Left lung (tissue), 10 donors: ENCODE data around the gene KCNK18. TPM values are rescaled to one million over a fixed set of nuclear protein-coding genes. Genes with fewer than 3 reads are reported as not detected.

ENCODE experiments used
- ATAC-seq: fragments of 200-7000 bp; cut with Tn5 transposase; one replicate; pipeline ENCODE4 v1.9.1; 2020; ENCODE audit warnings: moderate library complexity
- DNase-seq, 4 donors: peaks; one replicate each; pipeline ENCODE4 v3.0.0-alpha.2; 2013 to 2020
- H3K27ac ChIP-seq, 2 donors: fragments of 200-600 bp; sonication (generic) in 1 of 2; one replicate each; pipeline versions ENCODE4 v1.5.0 to v1.8.0; 2020 to 2021
- H3K27me3 ChIP-seq, 2 donors: fragments of 200-600 bp; sonication (generic) in 1 of 2; one replicate each; pipeline versions ENCODE4 v1.5.0 to v1.8.0; 2020 to 2021
- H3K36me3 ChIP-seq, 2 donors: fragments of 200-600 bp; sonication (generic) in 1 of 2; one replicate each; pipeline versions ENCODE4 v1.5.0 to v1.8.0; 2020 to 2021
- H3K4me1 ChIP-seq, 2 donors: fragments of 200-600 bp; one replicate each; pipeline ENCODE4 v1.8.0; 2021
- H3K4me3 ChIP-seq, 2 donors: fragments of 200-600 bp; sonication (generic) in 1 of 2; one replicate each; pipeline versions ENCODE4 v1.5.0 to v1.8.0; 2020 to 2021; ENCODE audit warnings: mild to moderate bottlenecking in 1 of 2
- H3K9me3 ChIP-seq, 2 donors: fragments of 200-600 bp; sonication (generic) in 1 of 2; one replicate each; pipeline versions ENCODE4 v1.5.0 to v1.8.0; 2020 to 2021
- CTCF ChIP-seq, 2 donors: fragments of 200-600 bp; sonication (generic) in 1 of 2; IDR thresholded peaks; one replicate each; pipeline versions ENCODE4 v1.5.0 to v1.8.0; 2021; ENCODE audit warnings: antibody characterized with exemption in 2 of 2
- intact Hi-C, 2 donors: fragments of 100-400 bp; cut with DNase I; formaldehyde crosslinking; loops; one replicate each; pipeline versions ENCODE4 v1.11.2 to v1.14.2; 2022
- polyA plus RNA-seq, 6 donors: library from polyadenylated mRNA; unstranded; fragments of 120-200 nt; gene quantifications; one replicate each; pipeline ENCODE4 v1.2.1, GENCODE V29; 2013; ENCODE audit not compliant: insufficient read length in 6 of 6
- total RNA-seq, 2 donors: library from RNA; stranded (reverse); fragmentation: NEBNext Ultra II Directional; extraction: Animal tissue kit (Norgen Biotek cat#: 25700); gene quantifications; one replicate each; pipeline ENCODE4 v1.2.1, GENCODE V29; 2021
- donor health status: DM: no; HTN: yes; CAD: no.
- donor health status: DM: no; HTN: no; CAD: no.

Gene KCNK18
- total and polyA plus RNA-seq, 8 donors, result not detected

GRCh38 chr10:117239051-117239450 is 41.8 kb downstream of the KCNK18 start:
- ATAC-seq, result no peak
- no peak for TF ChIP-seq CTCF (IDR thresholded peaks at IDR 0.05)
- Histone ChIP-seq H3K4me3 (no peak overlapping the region), H3K9me3 (no peaks in the 10 kb centered on the region), H3K36me3 (no peaks in the 10 kb centered on the region), H3K27me3 (peaks cover 31 to 65% of the 10 kb centered on the region in 2 donors), H3K27ac (no peak overlapping the region), H3K4me1 (peaks cover 0 to 18% of the 10 kb centered on the region in 2 donors)
- intact Hi-C loops, result no loop called here
- DNase-seq, result no peak

GRCh38 chr10:117239721-117240620 is 42.7 kb downstream of the KCNK18 start:
- H3K4me3 ChIP-seq, result no peak overlapping the region
- ATAC-seq (no peak), DNase-seq (no peak)
- no peaks in the 10 kb centered on the region for H3K36me3 ChIP-seq
- no peaks in the 10 kb centered on the region for H3K9me3 ChIP-seq
- intact Hi-C loops, result no loop called here
- peaks cover 31 to 72% of the 10 kb centered on the region in 2 donors for H3K27me3 ChIP-seq
- TF ChIP-seq CTCF (IDR thresholded peaks at IDR 0.05), result no peak
- peaks cover 0 to 18% of the 10 kb centered on the region in 2 donors for H3K4me1 ChIP-seq
- no peak overlapping the region for H3K27ac ChIP-seq

- Histone ChIP-seq H3K9me3 (no peaks in the 10 kb centered on the region), H3K27ac (no peak within 1 kb of the TSS), H3K36me3 (no peaks in the 10 kb centered on the region), H3K4me3 (peak within 1 kb of the TSS in 1 of 2 donors; percentile 38), H3K4me1 (peaks cover 0 to 18% of the 10 kb centered on the region in 2 donors), H3K27me3 (peaks cover 31 to 73% of the 10 kb centered on the region in 2 donors)
- no peak for TF ChIP-seq CTCF (IDR thresholded peaks at IDR 0.05)
- peak in 1 of 4 donors; percentile 7 for DNase-seq
- no peak for ATAC-seq
- intact Hi-C loops, result no loop called here
Measured at GRCh38 chr10:117240621-117241529, 43.6 kb downstream of the KCNK18 start, which contains the start of gene SLC18A2. TSS of gene SLC18A2 (plus strand) at chr10:117241114. CDS start at chr10:117241694, 580 bp downstream.

- Histone ChIP-seq H3K4me3 (peak overlapping the region in 1 of 2 donors; percentile 38), H3K27me3 (peaks cover 31 to 75% of the 10 kb centered on the region in 2 donors)
Measured at GRCh38 chr10:117241541-117242462, 44.5 kb downstream of the KCNK18 start.

More at GRCh38 chr10:117241541-117242462, 44.5 kb downstream of the KCNK18 start:
- ATAC-seq, result peak; percentile 14
- DNase-seq, result peak in 2 of 4 donors; percentile 5 to 84
- Histone ChIP-seq H3K9me3 (no peaks in the 10 kb centered on the region), H3K36me3 (no peaks in the 10 kb centered on the region), H3K4me1 (peaks cover 0 to 18% of the 10 kb centered on the region in 2 donors), H3K27ac (no peak overlapping the region)
- no peak for TF ChIP-seq CTCF (IDR thresholded peaks at IDR 0.05)
- intact Hi-C loops, result no loop called here
